IMR-90 (cell line): Measurements from ENCODE around the gene THRB. TPM values are rescaled to one million over a fixed set of nuclear protein-coding genes. Genes with fewer than 3 reads are reported as not detected.
A peak's percentile ranks its signal among the peaks of the same experiment; 100 is the strongest.

Experiments
- ATAC-seq: fragments of 200-7000 bp; cut with Tn5 transposase; 2 replicates; pipeline ENCODE4 v1.9.1; 2020; ENCODE audit warnings: low read depth, mild to moderate bottlenecking, moderate library complexity
- BruUV-seq: library from RNA; stranded (reverse); fragments of 400-500 nt; replicated peaks from 2 replicates; lab custom pipeline; 2021; lab: Mats Ljungman, UMichigan
- CTCF ChIA-PET: fragments of 300-600 bp; formaldehyde crosslinking; extraction: SDS; loops from one replicate; lab custom pipeline; 2021; ENCODE audit warnings: antibody characterized with exemption; lab: Yijun Ruan, JAX
- POLR2A ChIA-PET: fragments of 300-600 bp; sonication (Branson Sonifier 250); formaldehyde crosslinking; loops from one replicate; lab custom pipeline; 2022; ENCODE audit warnings: antibody characterized with exemption; ENCODE audit not compliant: unreplicated experiment; lab: Charles Lee
- DNase-seq: peaks from one replicate; pipeline ENCODE4 v3.0.0; 2013
- H2AFZ ChIP-seq: replicated peaks from 2 replicates; pipeline ENCODE3; 2013; ENCODE audit warnings: low read length, mild to moderate bottlenecking; ENCODE audit not compliant: poor library complexity
- H2AK5ac ChIP-seq: 2 replicates; pipeline ENCODE4 v1.6.1; 2013; ENCODE audit warnings: low read depth, low read length, inconsistent platforms
- H2AK9ac ChIP-seq: replicated peaks from 2 replicates; pipeline ENCODE3; 2013; ENCODE audit warnings: mild to moderate bottlenecking, low read depth, low read length, moderate library complexity; ENCODE audit not compliant: poor library complexity
- H2BK120ac ChIP-seq: 2 replicates; pipeline ENCODE4 v1.6.1; 2013; ENCODE audit warnings: low read depth, low read length, inconsistent platforms
- H2BK15ac ChIP-seq: 3 replicates; pipeline ENCODE4 v1.6.1; 2013; ENCODE audit warnings: low read depth, low read length, inconsistent platforms
- H2BK20ac ChIP-seq: 2 replicates; pipeline ENCODE4 v1.6.1; 2013; ENCODE audit warnings: low read depth, mild to moderate bottlenecking, inconsistent platforms, low read length, moderate library complexity
- H2BK5ac ChIP-seq: 2 replicates; pipeline ENCODE4 v1.6.1; 2013; ENCODE audit warnings: mild to moderate bottlenecking, low read depth, low read length, inconsistent platforms; ENCODE audit not compliant: poor library complexity, severe bottlenecking
- H3K14ac ChIP-seq: replicated peaks from 2 replicates; pipeline ENCODE4 v1.6.1; 2013; ENCODE audit warnings: low read depth, low read length, inconsistent platforms
- H3K18ac ChIP-seq: 2 replicates; pipeline ENCODE4 v1.6.1; 2013; ENCODE audit warnings: low read depth, low read length, control low read depth
- H3K23ac ChIP-seq: 2 replicates; pipeline ENCODE4 v1.6.1; 2013; ENCODE audit warnings: low read depth, low read length, inconsistent platforms
- H3K27ac ChIP-seq: 2 replicates; pipeline ENCODE4 v1.5.1; 2013; ENCODE audit warnings: mild to moderate bottlenecking, control low read depth, low read length; ENCODE audit not compliant: insufficient read depth
- H3K27me3 ChIP-seq: 2 replicates; pipeline ENCODE4 v1.6.1; 2013; ENCODE audit warnings: low read length; ENCODE audit not compliant: control insufficient read depth, insufficient read depth
- H3K36me3 ChIP-seq: 2 replicates; pipeline ENCODE4 v1.6.1; 2013; ENCODE audit warnings: low read length, mixed read lengths; ENCODE audit not compliant: control insufficient read depth, insufficient read depth
- H3K4ac ChIP-seq: 2 replicates; pipeline ENCODE4 v1.6.1; 2013; ENCODE audit warnings: low read depth, low read length, inconsistent platforms
- H3K4me1 ChIP-seq: 2 replicates; pipeline ENCODE4 v1.6.1; 2013; ENCODE audit warnings: low read length, mixed read lengths; ENCODE audit not compliant: control insufficient read depth, insufficient read depth
- H3K4me2 ChIP-seq: 2 replicates; pipeline ENCODE4 v1.6.1; 2013; ENCODE audit warnings: low read depth, mild to moderate bottlenecking, control low read depth, low read length, moderate library complexity
- H3K4me3 ChIP-seq: 2 replicates; pipeline ENCODE4 v1.5.1; 2013; ENCODE audit warnings: low read depth, mild to moderate bottlenecking, control low read depth, low read length, moderate library complexity; ENCODE audit not compliant: insufficient read depth
- H3K56ac ChIP-seq: 2 replicates; pipeline ENCODE4 v1.6.1; 2013; ENCODE audit warnings: low read length, inconsistent platforms; ENCODE audit not compliant: insufficient read depth; ENCODE audit errors: extremely low read depth
- H3K79me1 ChIP-seq, 2 experiments: 2 replicates each; pipeline ENCODE4 v1.6.1; 2013; ENCODE audit warnings: low read length in 2 of 2, inconsistent platforms in 1 of 2, low read depth in 1 of 2
- H3K9ac ChIP-seq: 2 replicates; pipeline ENCODE4 v1.6.1; 2013; ENCODE audit warnings: low read depth, low read length, control low read depth
- H3K9me1 ChIP-seq: 2 replicates; pipeline ENCODE4 v1.6.1; 2013; ENCODE audit warnings: low read length, inconsistent platforms; ENCODE audit not compliant: insufficient read depth
- H3K9me3 ChIP-seq: 2 replicates; pipeline ENCODE4 v1.6.1; 2013; ENCODE audit warnings: low read length; ENCODE audit not compliant: control insufficient read depth, insufficient read depth
- H4K20me1 ChIP-seq: 2 replicates; pipeline ENCODE4 v1.6.1; 2013; ENCODE audit warnings: low read length, inconsistent platforms; ENCODE audit not compliant: insufficient read depth
- H4K5ac ChIP-seq: 2 replicates; pipeline ENCODE4 v1.6.1; 2013; ENCODE audit warnings: mild to moderate bottlenecking, low read depth, low read length, control low read depth
- H4K8ac ChIP-seq, 2 experiments: 2 replicates each; pipeline ENCODE4 v1.6.1; 2013; ENCODE audit warnings: low read depth in 2 of 2, low read length in 2 of 2, control low read depth in 1 of 2, inconsistent platforms in 1 of 2
- H4K91ac ChIP-seq: 2 replicates; pipeline ENCODE4 v1.6.1; 2013; ENCODE audit warnings: low read depth, low read length, inconsistent platforms; ENCODE audit not compliant: insufficient read depth
- BHLHE40 ChIP-seq: fragments of 150-350 bp; IDR thresholded peaks from 2 replicates; pipeline ENCODE4 v1.6.1; 2016; ENCODE audit warnings: mild to moderate bottlenecking, low read depth, low read length
- CEBPB ChIP-seq: IDR thresholded peaks from 2 replicates; pipeline ENCODE4 v1.6.1; 2012; ENCODE audit warnings: low read depth, low read length, improper control_type of control experiment
- CHD1 ChIP-seq: IDR thresholded peaks from 2 replicates; pipeline ENCODE4 v1.6.1; 2012; ENCODE audit warnings: low read depth, low read length, improper control_type of control experiment
- ELK1 ChIP-seq: fragments of 150-350 bp; IDR thresholded peaks from 2 replicates; pipeline ENCODE4 v1.6.1; 2016; ENCODE audit warnings: low read depth, mild to moderate bottlenecking, low read length, moderate library complexity, borderline replicate concordance
- FOS ChIP-seq: fragments of 150-350 bp; IDR thresholded peaks from 2 replicates; pipeline ENCODE4 v1.6.1; 2016; ENCODE audit warnings: low read depth, low read length
- MAFK ChIP-seq: IDR thresholded peaks from 2 replicates; pipeline ENCODE4 v1.6.1; 2012; ENCODE audit warnings: low read depth, low read length, improper control_type of control experiment
- MAZ ChIP-seq: IDR thresholded peaks from 2 replicates; pipeline ENCODE4 v1.6.1; 2012; ENCODE audit warnings: low read depth, mild to moderate bottlenecking, low read length, improper control_type of control experiment, moderate library complexity, borderline replicate concordance
- MXI1 ChIP-seq: IDR thresholded peaks from 2 replicates; pipeline ENCODE4 v1.6.1; 2012; ENCODE audit warnings: low read depth, mild to moderate bottlenecking, low read length, moderate library complexity, borderline replicate concordance
- NFE2L2 ChIP-seq: fragments of 150-350 bp; IDR thresholded peaks from 2 replicates; pipeline ENCODE4 v1.6.1; 2016; ENCODE audit warnings: low read depth, mild to moderate bottlenecking, low read length
- POLR2A ChIP-seq: IDR thresholded peaks from 2 replicates; pipeline ENCODE4 v1.6.1; 2012; ENCODE audit warnings: mild to moderate bottlenecking, low read depth, low read length
- RAD21 ChIP-seq: IDR thresholded peaks from 2 replicates; pipeline ENCODE4 v1.6.1; 2012; ENCODE audit warnings: low read length, improper control_type of control experiment
- RCOR1 ChIP-seq: IDR thresholded peaks from 2 replicates; pipeline ENCODE4 v1.6.1; 2012; ENCODE audit warnings: mild to moderate bottlenecking, low read length, improper control_type of control experiment; ENCODE audit not compliant: insufficient replicate concordance
- RFX5 ChIP-seq: IDR thresholded peaks from 2 replicates; pipeline ENCODE4 v1.8.0; 2012; ENCODE audit warnings: low read depth, mild to moderate bottlenecking, low read length, moderate library complexity
- SMC3 ChIP-seq: fragments of 150-350 bp; IDR thresholded peaks from 2 replicates; pipeline ENCODE4 v1.6.1; 2016; ENCODE audit warnings: low read depth, mild to moderate bottlenecking, antibody characterized with exemption, low read length, moderate library complexity
- WGBS, 2 experiments: methylation state at CpG; one replicate each; pipeline versions ENCODE4 v1.1.5 to v1.1.7; 2013; ENCODE audit warnings: missing lambda C conversion rate in 2 of 2; ENCODE audit not compliant: insufficient read length in 1 of 2; ENCODE audit errors: extremely low coverage in 2 of 2; 5-methylcytosine and 5-hydroxymethylcytosine counted together
- dilution Hi-C: fragments of 300-500 bp; cut with HindIII; formaldehyde crosslinking; loops from one replicate; pipeline ENCODE4 v1.14.3; 2018; ENCODE audit warnings: low sequenced_read_pairs; ENCODE audit not compliant: unreplicated experiment
- in situ Hi-C: fragments of 300-500 bp; cut with MboI; formaldehyde crosslinking; loops from 3 replicates; pipeline ENCODE4 v1.14.3; 2019; ENCODE audit warnings: low sequenced_read_pairs, inconsistent platforms, mixed read lengths
- intact Hi-C: fragments of 100-400 bp; cut with micrococcal nuclease; formaldehyde crosslinking; loops from 2 replicates; pipeline ENCODE4 v1.10.0; 2022
- polyA plus RNA-seq, 3 experiments: library from polyadenylated mRNA; depleted of rRNA; stranded (reverse); fragments of >200 nt; gene quantifications; 2 replicates each; pipeline ENCODE4 v1.2.3, GENCODE V29; 2012; ENCODE audit warnings: low replicate concordance in 1 of 3
- total RNA-seq: library from RNA; depleted of rRNA; stranded (reverse); fragments of >200 nt; gene quantifications from 2 replicates; pipeline ENCODE4 v1.2.3, GENCODE V29; 2012
- TF ChIP-seq, protein P1 (sequence below): conservative IDR thresholded peaks from 2 replicates; pipeline ENCODE4 v1.5.1; 2012; ENCODE audit warnings: mild to moderate bottlenecking, low read depth, low read length, improper control_type of control experiment
- TF ChIP-seq, protein P2 (sequence below): fragments of 150-350 bp; IDR thresholded peaks from 2 replicates; pipeline ENCODE4 v1.6.1; 2017; ENCODE audit warnings: mild to moderate bottlenecking, antibody characterized with exemption, low read length, low read depth

THRB gene
- total and polyA plus RNA-seq, 2 of the 4 experiments (the other 2 are of a cell fraction), result under 0.01 TPM; not detected in 1

GRCh38 chr3:24161841-24162240 lies 332.8 kb downstream of the THRB start:
- H3K9me3 ChIP-seq, result no peaks in the 10 kb centered on the region
- H2AK9ac ChIP-seq, result no peak overlapping the region
- H2BK15ac ChIP-seq, result no peak overlapping the region
- ATAC-seq, result peak; percentile 75
- H3K4ac ChIP-seq, result no peak overlapping the region
- dilution Hi-C loops (no loop called here), intact Hi-C loops (no loop called here), in situ Hi-C loops (no loop called here)
- H4K91ac ChIP-seq, result no peak overlapping the region
- no peak overlapping the region for H3K18ac ChIP-seq
- no TSS peak for BruUV-seq
- H3K4me2 ChIP-seq, result no peak overlapping the region
- no peaks in the 10 kb centered on the region for H4K20me1 ChIP-seq
- ChIA-PET CTCF (no interaction called here), POLR2A (no interaction called here)
- no peaks in the 10 kb centered on the region for H3K4me1 ChIP-seq
- no peak overlapping the region for H3K27ac ChIP-seq
- H4K8ac ChIP-seq, result no peak overlapping the region
- no peak overlapping the region for H3K9ac ChIP-seq
- no peaks in the 10 kb centered on the region for H3K9me1 ChIP-seq
- no peak overlapping the region for H2BK20ac ChIP-seq
- H3K36me3 ChIP-seq, result no peaks in the 10 kb centered on the region
- TF ChIP-seq NFE2L2 (no peak), RAD21 (no peak), MAZ (no peak), SMC3 (no peak), CHD1 (no peak), BHLHE40 (no peak), MXI1 (no peak), FOS (no peak), POLR2A (no peak), MAFK (no peak), RFX5 (no peak), RCOR1 (no peak), ELK1 (no peak), CEBPB (no peak)
- TF ChIP-seq, protein P1, sequence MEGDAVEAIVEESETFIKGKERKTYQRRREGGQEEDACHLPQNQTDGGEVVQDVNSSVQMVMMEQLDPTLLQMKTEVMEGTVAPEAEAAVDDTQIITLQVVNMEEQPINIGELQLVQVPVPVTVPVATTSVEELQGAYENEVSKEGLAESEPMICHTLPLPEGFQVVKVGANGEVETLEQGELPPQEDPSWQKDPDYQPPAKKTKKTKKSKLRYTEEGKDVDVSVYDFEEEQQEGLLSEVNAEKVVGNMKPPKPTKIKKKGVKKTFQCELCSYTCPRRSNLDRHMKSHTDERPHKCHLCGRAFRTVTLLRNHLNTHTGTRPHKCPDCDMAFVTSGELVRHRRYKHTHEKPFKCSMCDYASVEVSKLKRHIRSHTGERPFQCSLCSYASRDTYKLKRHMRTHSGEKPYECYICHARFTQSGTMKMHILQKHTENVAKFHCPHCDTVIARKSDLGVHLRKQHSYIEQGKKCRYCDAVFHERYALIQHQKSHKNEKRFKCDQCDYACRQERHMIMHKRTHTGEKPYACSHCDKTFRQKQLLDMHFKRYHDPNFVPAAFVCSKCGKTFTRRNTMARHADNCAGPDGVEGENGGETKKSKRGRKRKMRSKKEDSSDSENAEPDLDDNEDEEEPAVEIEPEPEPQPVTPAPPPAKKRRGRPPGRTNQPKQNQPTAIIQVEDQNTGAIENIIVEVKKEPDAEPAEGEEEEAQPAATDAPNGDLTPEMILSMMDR, result no peak
- TF ChIP-seq, protein P2, sequence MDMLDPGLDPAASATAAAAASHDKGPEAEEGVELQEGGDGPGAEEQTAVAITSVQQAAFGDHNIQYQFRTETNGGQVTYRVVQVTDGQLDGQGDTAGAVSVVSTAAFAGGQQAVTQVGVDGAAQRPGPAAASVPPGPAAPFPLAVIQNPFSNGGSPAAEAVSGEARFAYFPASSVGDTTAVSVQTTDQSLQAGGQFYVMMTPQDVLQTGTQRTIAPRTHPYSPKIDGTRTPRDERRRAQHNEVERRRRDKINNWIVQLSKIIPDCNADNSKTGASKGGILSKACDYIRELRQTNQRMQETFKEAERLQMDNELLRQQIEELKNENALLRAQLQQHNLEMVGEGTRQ, result no peak
- no peak overlapping the region for H2BK120ac ChIP-seq
- H3K4me3 ChIP-seq, result no peak overlapping the region
- no peak overlapping the region for H3K56ac ChIP-seq
- H3K23ac ChIP-seq, result no peak overlapping the region
- no peak overlapping the region for H2AK5ac ChIP-seq
- H3K27me3 ChIP-seq, result peaks cover 3% of the 10 kb centered on the region
- no peak overlapping the region for H3K14ac ChIP-seq
- WGBS, 2 experiments, result no CpG with 5 or more reads among the region's 7 CpGs
- H3K79me1 ChIP-seq, result no peaks in the 10 kb centered on the region
- no peak overlapping the region for H2BK5ac ChIP-seq
- H2AFZ ChIP-seq, result no peak overlapping the region
- peak; percentile 12 for DNase-seq
- H4K5ac ChIP-seq, result no peak overlapping the region
